ENCODE measurements around the gene ADCY3.
A peak's percentile ranks its signal among the peaks of the same experiment; 100 is the strongest.

ADCY3 gene

GRCh38 chr2:24920809-24921441 is 888 bp upstream of the ADCY3 start:
- no peak for TF ChIP-seq CTCF (IDR thresholded peaks at IDR 0.05)
- Histone ChIP-seq H3K4me3 (peak overlapping the region; percentile 80), H3K27ac (peak overlapping the region; percentile 59 to 89)
- no peak for DNase-seq (ENCODE audit: low spot score)

- DNase-seq (ENCODE audit: low spot score): no peak
- Histone ChIP-seq H3K4me3 (peak overlapping the region; percentile 80), H3K27ac (peak overlapping the region; percentile 24 to 89)
- no peak for TF ChIP-seq CTCF (IDR thresholded peaks at IDR 0.05)
Observed at GRCh38 chr2:24919506-24920097, 435 bp downstream of the ADCY3 start.

GRCh38 chr2:24919037-24919505 is 966 bp downstream of the ADCY3 start:
- DNase-seq (ENCODE audit: low spot score): no peak
- Histone ChIP-seq H3K27ac (peak overlapping the region; percentile 24 to 89), H3K4me3 (peak overlapping the region; percentile 80)
- no peak for TF ChIP-seq CTCF (IDR thresholded peaks at IDR 0.05)

GRCh38 chr2:24918326-24919036 is 1.6 kb downstream of the ADCY3 start:
- no peak for DNase-seq (ENCODE audit: low spot score)
- TF ChIP-seq CTCF (IDR thresholded peaks at IDR 0.05): no peak
- Histone ChIP-seq H3K4me3 (peak overlapping the region; percentile 80), H3K27ac (peak overlapping the region in 1 of 2 donors; percentile 89)

GRCh38 chr2:24917731-24918325 is 2.2 kb downstream of the ADCY3 start:
- DNase-seq (ENCODE audit: low spot score): no peak
- Histone ChIP-seq H3K4me3 (peak overlapping the region; percentile 80), H3K27ac (peak overlapping the region in 1 of 2 donors; percentile 43)
- TF ChIP-seq CTCF (IDR thresholded peaks at IDR 0.05): no peak

GRCh38 chr2:24917086-24917485 is 3.0 kb downstream of the ADCY3 start:
- TF ChIP-seq CTCF (IDR thresholded peaks at IDR 0.05): no peak
- Histone ChIP-seq H3K4me3 (peak overlapping the region; percentile 80), H3K27ac (peak overlapping the region in 1 of 2 donors; percentile 43)
- no peak for DNase-seq (ENCODE audit: low spot score)

Measured in coronary artery (tissue), 2 donors.